Upper lobe of left lung (tissue), 4 donors: ENCODE data around the gene MAP2K1.

Experiments used
- EP300 ChIP-seq, 4 donors: sonication (generic); formaldehyde crosslinking; IDR thresholded peaks; one replicate each; pipeline ENCODE4 v1.5.1; 2017; ENCODE audit warnings: antibody characterized with exemption in 4 of 4, control low read depth in 2 of 4
- POLR2A ChIP-seq, 4 donors: fragments of 450-650 bp; IDR thresholded peaks; one replicate each; pipeline ENCODE4 v1.5.1; 2016 to 2017; ENCODE audit warnings: antibody characterized with exemption in 4 of 4, mild to moderate bottlenecking in 2 of 4
- POLR2AphosphoS5 ChIP-seq, 2 donors: sonication (generic); formaldehyde crosslinking; IDR thresholded peaks; one replicate each; pipeline ENCODE4 v1.5.1; 2017; ENCODE audit warnings: antibody characterized with exemption in 2 of 2

DNA sequence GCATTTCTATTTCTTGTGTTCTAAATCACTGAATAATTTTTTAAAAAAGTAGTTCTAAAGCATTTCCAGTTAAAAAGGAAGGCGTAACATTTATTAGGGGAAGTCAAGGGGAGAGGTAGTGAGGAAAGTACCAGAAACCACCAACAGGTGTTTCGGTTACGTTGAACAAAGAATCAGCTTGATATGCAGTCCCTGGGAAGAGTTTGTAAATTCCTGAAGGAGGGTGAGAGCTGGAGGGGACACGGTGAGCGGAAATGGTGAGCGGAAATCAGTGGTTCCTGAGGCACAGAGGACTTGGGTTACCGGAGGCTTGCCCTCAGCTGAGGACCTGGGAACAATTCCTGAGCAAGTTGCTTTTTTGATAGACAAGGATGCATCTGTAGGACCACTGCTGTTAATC, 17.8 kb downstream of the MAP2K1 start:
- TF ChIP-seq POLR2AphosphoS5 (IDR thresholded peaks at IDR 0.05) (no peak), POLR2A (IDR thresholded peaks at IDR 0.05) (no peak), EP300 (IDR thresholded peaks at IDR 0.05) (no peak)
